Measurements from ENCODE around the gene ATAT1.
A peak's percentile ranks its signal among the peaks of the same experiment; 100 is the strongest.

Gene ATAT1

GRCh38 chr6:30635834-30636233, 9.2 kb downstream of the ATAT1 start:
- no peaks in the 10 kb centered on the region for H3K9me3 ChIP-seq (ENCODE audit: low read depth, low read length)
- H3K9ac ChIP-seq (ENCODE audit: insufficient read length) = no peak overlapping the region
- DNase-seq (ENCODE audit: low read depth, low spot score) = no peak
- H3K27ac ChIP-seq = no peak overlapping the region
- H3K36me3 ChIP-seq (ENCODE audit: insufficient read depth, low read length) = peaks cover 40% of the 10 kb centered on the region
- H3K4me3 ChIP-seq = no peak overlapping the region
- TF ChIP-seq FOXP2 (optimal IDR thresholded peaks at IDR 0.05; ENCODE audit: control extremely low read depth, extremely low read length, insufficient read depth) (no peak), EZH2 (IDR thresholded peaks at IDR 0.05) (no peak), POLR2AphosphoS5 (IDR thresholded peaks at IDR 0.05; ENCODE audit: borderline replicate concordance, low read depth, low read length) (no peak)

GRCh38 chr6:30640481-30640880, 13.8 kb downstream of the ATAT1 start:
- Histone ChIP-seq H3K4me3 (no peak overlapping the region), H3K27ac (no peak overlapping the region), H3K9ac (ENCODE audit: insufficient read length) (no peak overlapping the region), H3K9me3 (ENCODE audit: low read depth, low read length) (no peaks in the 10 kb centered on the region), H3K36me3 (ENCODE audit: insufficient read depth, low read length) (peaks cover 39% of the 10 kb centered on the region)
- no peak for TF ChIP-seq POLR2AphosphoS5 (IDR thresholded peaks at IDR 0.05; ENCODE audit: borderline replicate concordance, low read depth, low read length)
- TF ChIP-seq EZH2 (IDR thresholded peaks at IDR 0.05) = no peak
- TF ChIP-seq FOXP2 (optimal IDR thresholded peaks at IDR 0.05; ENCODE audit: control extremely low read depth, extremely low read length, insufficient read depth) = no peak
- DNase-seq (ENCODE audit: low read depth, low spot score) = no peak

GRCh38 chr6:30641048-30641447, 14.4 kb downstream of the ATAT1 start:
- Histone ChIP-seq H3K9me3 (ENCODE audit: low read depth, low read length) (no peaks in the 10 kb centered on the region), H3K36me3 (ENCODE audit: insufficient read depth, low read length) (peaks cover 41% of the 10 kb centered on the region), H3K4me3 (no peak overlapping the region), H3K27ac (no peak overlapping the region), H3K9ac (ENCODE audit: insufficient read length) (no peak overlapping the region)
- no peak for TF ChIP-seq EZH2 (IDR thresholded peaks at IDR 0.05)
- TF ChIP-seq FOXP2 (optimal IDR thresholded peaks at IDR 0.05; ENCODE audit: control extremely low read depth, extremely low read length, insufficient read depth) = no peak
- no peak for TF ChIP-seq POLR2AphosphoS5 (IDR thresholded peaks at IDR 0.05; ENCODE audit: borderline replicate concordance, low read depth, low read length)
- DNase-seq (ENCODE audit: low read depth, low spot score) = no peak

GRCh38 chr6:30643656-30644055, 17.0 kb downstream of the ATAT1 start:
- H3K27ac ChIP-seq = no peak overlapping the region
- H3K36me3 ChIP-seq (ENCODE audit: insufficient read depth, low read length) = peaks cover 42% of the 10 kb centered on the region
- no peaks in the 10 kb centered on the region for H3K9me3 ChIP-seq (ENCODE audit: low read depth, low read length)

GRCh38 chr6:30644769-30645168, 18.1 kb downstream of the ATAT1 start:
- Histone ChIP-seq H3K9ac (ENCODE audit: insufficient read length) (no peak overlapping the region), H3K27ac (no peak overlapping the region), H3K9me3 (ENCODE audit: low read depth, low read length) (no peaks in the 10 kb centered on the region), H3K4me3 (no peak overlapping the region), H3K36me3 (ENCODE audit: insufficient read depth, low read length) (peaks cover 43% of the 10 kb centered on the region)
- DNase-seq (ENCODE audit: low read depth, low spot score) = no peak
- TF ChIP-seq FOXP2 (optimal IDR thresholded peaks at IDR 0.05; ENCODE audit: control extremely low read depth, extremely low read length, insufficient read depth) = no peak
- no peak for TF ChIP-seq EZH2 (IDR thresholded peaks at IDR 0.05)
- TF ChIP-seq POLR2AphosphoS5 (IDR thresholded peaks at IDR 0.05; ENCODE audit: borderline replicate concordance, low read depth, low read length) = no peak

More at GRCh38 chr6:30643656-30644055, 17.0 kb downstream of the ATAT1 start:
- no peak for DNase-seq (ENCODE audit: low read depth, low spot score)
- H3K9ac ChIP-seq (ENCODE audit: insufficient read length) = no peak overlapping the region
- TF ChIP-seq POLR2AphosphoS5 (IDR thresholded peaks at IDR 0.05; ENCODE audit: borderline replicate concordance, low read depth, low read length) (no peak), FOXP2 (optimal IDR thresholded peaks at IDR 0.05; ENCODE audit: control extremely low read depth, extremely low read length, insufficient read depth) (no peak), EZH2 (IDR thresholded peaks at IDR 0.05) (no peak)
- H3K4me3 ChIP-seq = no peak overlapping the region

- Histone ChIP-seq H3K36me3 (ENCODE audit: insufficient read depth, low read length) (peaks cover 34% of the 10 kb centered on the region), H3K4me3 (peak overlapping the region; percentile 87), H3K27ac (no peak overlapping the region), H3K9ac (ENCODE audit: insufficient read length) (peak overlapping the region; percentile 17), H3K9me3 (ENCODE audit: low read depth, low read length) (no peaks in the 10 kb centered on the region)
- TF ChIP-seq FOXP2 (optimal IDR thresholded peaks at IDR 0.05; ENCODE audit: control extremely low read depth, extremely low read length, insufficient read depth) (no peak), POLR2AphosphoS5 (IDR thresholded peaks at IDR 0.05; ENCODE audit: borderline replicate concordance, low read depth, low read length) (no peak), EZH2 (IDR thresholded peaks at IDR 0.05) (no peak)
- DNase-seq (ENCODE audit: low read depth, low spot score) = no peak
Observed at GRCh38 chr6:30645989-30646388, 19.3 kb downstream of the ATAT1 start.

GRCh38 chr6:30646450-30647241, 20.0 kb downstream of the ATAT1 start, which contains the start of gene C6orf136:
C6orf136 (plus strand) TSS chr6:30647133; CDS start chr6:30647232, 99 bp downstream.
- TF ChIP-seq EZH2 (IDR thresholded peaks at IDR 0.05) (no peak), POLR2AphosphoS5 (IDR thresholded peaks at IDR 0.05; ENCODE audit: borderline replicate concordance, low read depth, low read length) (no peak), FOXP2 (optimal IDR thresholded peaks at IDR 0.05; ENCODE audit: control extremely low read depth, extremely low read length, insufficient read depth) (no peak)
- Histone ChIP-seq H3K36me3 (ENCODE audit: insufficient read depth, low read length) (peaks cover 35% of the 10 kb centered on the region), H3K9ac (ENCODE audit: insufficient read length) (peak within 1 kb of the TSS; percentile 90), H3K27ac (peak within 1 kb of the TSS; percentile 57; the same call in 1 of the 2 replicates), H3K4me3 (peak within 1 kb of the TSS; percentile 87), H3K9me3 (ENCODE audit: low read depth, low read length) (no peaks in the 10 kb centered on the region)
- peak; percentile 71 for DNase-seq (ENCODE audit: low read depth, low spot score)

GRCh38 chr6:30647242-30648116, 20.8 kb downstream of the ATAT1 start:
- H3K9ac ChIP-seq (ENCODE audit: insufficient read length) = peak overlapping the region; percentile 90
- peak overlapping the region; percentile 87 for H3K4me3 ChIP-seq
- no peak for DNase-seq (ENCODE audit: low read depth, low spot score)
- H3K36me3 ChIP-seq (ENCODE audit: insufficient read depth, low read length) = peaks cover 38% of the 10 kb centered on the region
- no peaks in the 10 kb centered on the region for H3K9me3 ChIP-seq (ENCODE audit: low read depth, low read length)
- TF ChIP-seq EZH2 (IDR thresholded peaks at IDR 0.05) (no peak), FOXP2 (optimal IDR thresholded peaks at IDR 0.05; ENCODE audit: control extremely low read depth, extremely low read length, insufficient read depth) (no peak), POLR2AphosphoS5 (IDR thresholded peaks at IDR 0.05; ENCODE audit: borderline replicate concordance, low read depth, low read length) (peak; percentile 91)
- peak overlapping the region; percentile 57; the same call in 1 of the 2 replicates for H3K27ac ChIP-seq
